ENCODE results near the gene SHLD2. TPM values are rescaled to one million over a fixed set of nuclear protein-coding genes. Genes with fewer than 3 reads are reported as not detected.
"Not testable (repeated sequence)": the region's sequence is repeated elsewhere in the genome, so short reads cannot be mapped to it uniquely, and the experiment has no call there.

Gene SHLD2
- total RNA-seq, 1 experiment from 2014 or later = 27.6 TPM

DNA sequence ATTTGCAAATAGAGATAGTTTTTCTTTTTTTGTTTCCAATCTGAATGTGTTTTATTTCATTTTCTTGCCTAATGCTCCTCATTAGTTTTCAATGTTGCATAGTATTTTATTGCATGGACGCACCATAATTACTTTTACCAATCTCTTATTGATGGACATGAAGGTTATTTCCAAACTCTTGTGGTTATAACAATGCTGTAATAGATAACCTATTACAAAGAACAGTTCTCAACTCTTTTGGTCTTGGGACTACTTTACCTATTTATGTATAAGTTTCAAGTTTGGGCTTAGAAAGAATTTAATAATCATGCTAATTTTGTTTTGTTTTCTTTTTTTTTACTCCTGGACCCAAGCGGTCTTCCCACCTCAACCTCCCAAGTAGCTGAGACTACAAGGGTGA, 7.0 kb downstream of the SHLD2 start:
- ATAC-seq = no peak
- POLR2A ChIA-PET = no interaction called here
- H3K9me3 Mint-ChIP-seq = no peaks in the 10 kb centered on the region
- TF ChIP-seq JAZF1 (CRISPR knock-in tag; IDR thresholded peaks at IDR 0.05) = no peak
- TF ChIP-seq GRHL2 (CRISPR knock-in tag; IDR thresholded peaks at IDR 0.05; ENCODE audit: insufficient replicate concordance, severe bottlenecking) = no peak
- TF ChIP-seq, protein P1, sequence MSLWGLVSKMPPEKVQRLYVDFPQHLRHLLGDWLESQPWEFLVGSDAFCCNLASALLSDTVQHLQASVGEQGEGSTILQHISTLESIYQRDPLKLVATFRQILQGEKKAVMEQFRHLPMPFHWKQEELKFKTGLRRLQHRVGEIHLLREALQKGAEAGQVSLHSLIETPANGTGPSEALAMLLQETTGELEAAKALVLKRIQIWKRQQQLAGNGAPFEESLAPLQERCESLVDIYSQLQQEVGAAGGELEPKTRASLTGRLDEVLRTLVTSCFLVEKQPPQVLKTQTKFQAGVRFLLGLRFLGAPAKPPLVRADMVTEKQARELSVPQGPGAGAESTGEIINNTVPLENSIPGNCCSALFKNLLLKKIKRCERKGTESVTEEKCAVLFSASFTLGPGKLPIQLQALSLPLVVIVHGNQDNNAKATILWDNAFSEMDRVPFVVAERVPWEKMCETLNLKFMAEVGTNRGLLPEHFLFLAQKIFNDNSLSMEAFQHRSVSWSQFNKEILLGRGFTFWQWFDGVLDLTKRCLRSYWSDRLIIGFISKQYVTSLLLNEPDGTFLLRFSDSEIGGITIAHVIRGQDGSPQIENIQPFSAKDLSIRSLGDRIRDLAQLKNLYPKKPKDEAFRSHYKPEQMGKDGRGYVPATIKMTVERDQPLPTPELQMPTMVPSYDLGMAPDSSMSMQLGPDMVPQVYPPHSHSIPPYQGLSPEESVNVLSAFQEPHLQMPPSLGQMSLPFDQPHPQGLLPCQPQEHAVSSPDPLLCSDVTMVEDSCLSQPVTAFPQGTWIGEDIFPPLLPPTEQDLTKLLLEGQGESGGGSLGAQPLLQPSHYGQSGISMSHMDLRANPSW (CRISPR knock-in tag; conservative IDR thresholded peaks at IDR 0.05; ENCODE audit: low read depth) = no peak
- TF ChIP-seq, protein P2, sequence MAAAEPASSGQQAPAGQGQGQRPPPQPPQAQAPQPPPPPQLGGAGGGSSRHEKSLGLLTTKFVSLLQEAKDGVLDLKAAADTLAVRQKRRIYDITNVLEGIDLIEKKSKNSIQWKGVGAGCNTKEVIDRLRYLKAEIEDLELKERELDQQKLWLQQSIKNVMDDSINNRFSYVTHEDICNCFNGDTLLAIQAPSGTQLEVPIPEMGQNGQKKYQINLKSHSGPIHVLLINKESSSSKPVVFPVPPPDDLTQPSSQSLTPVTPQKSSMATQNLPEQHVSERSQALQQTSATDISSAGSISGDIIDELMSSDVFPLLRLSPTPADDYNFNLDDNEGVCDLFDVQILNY (CRISPR knock-in tag; IDR thresholded peaks at IDR 0.05) = no peak
- no peak for TF ChIP-seq ZNF263 (CRISPR knock-in tag; IDR thresholded peaks at IDR 0.05; ENCODE audit: low read depth)
- TF ChIP-seq, protein P3, sequence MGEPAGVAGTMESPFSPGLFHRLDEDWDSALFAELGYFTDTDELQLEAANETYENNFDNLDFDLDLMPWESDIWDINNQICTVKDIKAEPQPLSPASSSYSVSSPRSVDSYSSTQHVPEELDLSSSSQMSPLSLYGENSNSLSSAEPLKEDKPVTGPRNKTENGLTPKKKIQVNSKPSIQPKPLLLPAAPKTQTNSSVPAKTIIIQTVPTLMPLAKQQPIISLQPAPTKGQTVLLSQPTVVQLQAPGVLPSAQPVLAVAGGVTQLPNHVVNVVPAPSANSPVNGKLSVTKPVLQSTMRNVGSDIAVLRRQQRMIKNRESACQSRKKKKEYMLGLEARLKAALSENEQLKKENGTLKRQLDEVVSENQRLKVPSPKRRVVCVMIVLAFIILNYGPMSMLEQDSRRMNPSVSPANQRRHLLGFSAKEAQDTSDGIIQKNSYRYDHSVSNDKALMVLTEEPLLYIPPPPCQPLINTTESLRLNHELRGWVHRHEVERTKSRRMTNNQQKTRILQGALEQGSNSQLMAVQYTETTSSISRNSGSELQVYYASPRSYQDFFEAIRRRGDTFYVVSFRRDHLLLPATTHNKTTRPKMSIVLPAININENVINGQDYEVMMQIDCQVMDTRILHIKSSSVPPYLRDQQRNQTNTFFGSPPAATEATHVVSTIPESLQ (CRISPR knock-in tag; IDR thresholded peaks at IDR 0.05) = no peak
- no peak for TF ChIP-seq TP53 (CRISPR knock-in tag; IDR thresholded peaks at IDR 0.05)
- TF ChIP-seq ZNF219 (CRISPR knock-in tag; IDR thresholded peaks at IDR 0.05; ENCODE audit: borderline replicate concordance) = no peak
- H3K4me1 Mint-ChIP-seq = no peaks in the 10 kb centered on the region
- H3K27me3 Mint-ChIP-seq (ENCODE audit: low read depth) = no peaks in the 10 kb centered on the region
- CTCF ChIA-PET = no interaction called here
- H3K4me3 Mint-ChIP-seq = no peak overlapping the region
- peaks cover 20% of the 10 kb centered on the region for H3K36me3 Mint-ChIP-seq
- no peak for DNase-seq (ENCODE audit: low spot score)
- no peak overlapping the region for H3K27ac Mint-ChIP-seq

DNA sequence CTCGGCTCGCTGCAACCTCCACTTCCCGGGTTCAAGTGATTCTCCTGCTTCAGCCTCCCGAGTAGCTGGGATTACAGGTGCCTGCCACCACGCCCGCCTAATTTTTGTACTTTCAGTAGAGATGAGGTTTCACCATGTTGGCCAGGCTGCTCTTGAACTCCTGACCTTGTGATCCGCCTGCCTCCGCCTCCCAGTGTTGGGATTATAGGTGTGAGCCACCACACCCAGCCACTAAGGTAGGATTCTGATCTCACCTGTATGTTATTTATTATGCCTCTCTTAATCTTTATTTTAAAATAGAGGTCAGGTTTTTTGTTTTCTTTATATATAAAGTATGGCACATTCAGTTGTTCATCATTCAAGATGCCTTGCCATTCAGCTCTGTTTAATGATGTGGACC, 9.7 kb downstream of the SHLD2 start:
- peaks cover 35% of the 10 kb centered on the region for H3K36me3 Mint-ChIP-seq
- H3K27me3 Mint-ChIP-seq (ENCODE audit: low read depth); CTCF ChIA-PET; ATAC-seq; DNase-seq (ENCODE audit: low spot score); H3K27ac Mint-ChIP-seq; H3K4me3 Mint-ChIP-seq; H3K9me3 Mint-ChIP-seq; H3K4me1 Mint-ChIP-seq: not testable (repeated sequence)
- POLR2A ChIA-PET = interaction anchor here (0.7 kb wide), 1 partner anchor 440 kb away, joined by 3 read pairs; no protein-coding TSS in a partner anchor

DNA sequence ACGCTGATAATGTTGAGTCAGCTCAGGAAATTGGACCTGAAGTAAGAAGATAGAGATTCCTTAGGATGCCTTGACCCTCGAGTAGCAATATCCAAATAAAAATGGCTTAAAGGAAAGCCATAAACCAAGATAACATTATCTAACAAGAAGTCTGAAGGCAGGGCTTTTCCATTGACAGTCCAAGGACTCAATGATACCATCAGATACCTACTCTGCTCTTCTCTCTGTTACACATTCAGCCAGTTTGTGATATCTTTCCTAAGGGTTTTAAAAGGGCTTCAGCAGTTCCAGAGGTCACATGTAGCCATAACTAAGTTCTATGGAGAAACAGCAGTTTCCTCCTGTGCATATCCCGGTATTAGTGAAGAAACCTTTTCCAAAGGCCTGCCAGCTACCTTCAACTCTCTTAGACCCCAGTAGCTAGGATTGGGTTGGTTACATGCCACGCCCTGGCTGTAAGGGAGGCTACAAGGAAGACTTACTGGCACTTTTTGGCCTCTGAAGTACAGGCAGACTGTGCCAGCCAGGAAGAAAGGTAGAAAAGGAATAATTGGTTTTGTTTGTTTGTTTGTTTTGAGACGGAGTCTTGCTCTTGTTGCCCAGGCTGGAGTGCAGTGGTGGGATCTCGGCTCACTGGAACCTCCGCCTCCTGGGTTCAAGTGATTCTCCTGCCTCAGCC, 10.6 kb downstream of the SHLD2 start:
- Mint-ChIP-seq H3K36me3 (peaks cover 37% of the 10 kb centered on the region), H3K27ac (peak overlapping the region; percentile 17; the same call in 1 of the 2 replicates), H3K9me3 (no peaks in the 10 kb centered on the region), H3K4me3 (no peak overlapping the region), H3K4me1 (no peaks in the 10 kb centered on the region), H3K27me3 (ENCODE audit: low read depth) (no peaks in the 10 kb centered on the region)
- ATAC-seq (no peak), DNase-seq (ENCODE audit: low spot score) (no peak)
- ChIA-PET POLR2A (no interaction called here), CTCF (no interaction called here)
- TF ChIP-seq ZNF671 (CRISPR knock-in tag; IDR thresholded peaks at IDR 0.05) (no peak), ATF1 (CRISPR knock-in tag; IDR thresholded peaks at IDR 0.05) (no peak), EMX1 (CRISPR knock-in tag; IDR thresholded peaks at IDR 0.05) (no peak), PRRX2 (CRISPR knock-in tag; IDR thresholded peaks at IDR 0.05) (no peak), ZNF219 (CRISPR knock-in tag; IDR thresholded peaks at IDR 0.05; ENCODE audit: borderline replicate concordance) (no peak), KAT7 (CRISPR knock-in tag; IDR thresholded peaks at IDR 0.05; ENCODE audit: borderline replicate concordance) (no peak), FOXK1 (CRISPR knock-in tag; IDR thresholded peaks at IDR 0.05) (no peak), ZNF121 (CRISPR knock-in tag; IDR thresholded peaks at IDR 0.05) (no peak)
- TF ChIP-seq, protein P4, sequence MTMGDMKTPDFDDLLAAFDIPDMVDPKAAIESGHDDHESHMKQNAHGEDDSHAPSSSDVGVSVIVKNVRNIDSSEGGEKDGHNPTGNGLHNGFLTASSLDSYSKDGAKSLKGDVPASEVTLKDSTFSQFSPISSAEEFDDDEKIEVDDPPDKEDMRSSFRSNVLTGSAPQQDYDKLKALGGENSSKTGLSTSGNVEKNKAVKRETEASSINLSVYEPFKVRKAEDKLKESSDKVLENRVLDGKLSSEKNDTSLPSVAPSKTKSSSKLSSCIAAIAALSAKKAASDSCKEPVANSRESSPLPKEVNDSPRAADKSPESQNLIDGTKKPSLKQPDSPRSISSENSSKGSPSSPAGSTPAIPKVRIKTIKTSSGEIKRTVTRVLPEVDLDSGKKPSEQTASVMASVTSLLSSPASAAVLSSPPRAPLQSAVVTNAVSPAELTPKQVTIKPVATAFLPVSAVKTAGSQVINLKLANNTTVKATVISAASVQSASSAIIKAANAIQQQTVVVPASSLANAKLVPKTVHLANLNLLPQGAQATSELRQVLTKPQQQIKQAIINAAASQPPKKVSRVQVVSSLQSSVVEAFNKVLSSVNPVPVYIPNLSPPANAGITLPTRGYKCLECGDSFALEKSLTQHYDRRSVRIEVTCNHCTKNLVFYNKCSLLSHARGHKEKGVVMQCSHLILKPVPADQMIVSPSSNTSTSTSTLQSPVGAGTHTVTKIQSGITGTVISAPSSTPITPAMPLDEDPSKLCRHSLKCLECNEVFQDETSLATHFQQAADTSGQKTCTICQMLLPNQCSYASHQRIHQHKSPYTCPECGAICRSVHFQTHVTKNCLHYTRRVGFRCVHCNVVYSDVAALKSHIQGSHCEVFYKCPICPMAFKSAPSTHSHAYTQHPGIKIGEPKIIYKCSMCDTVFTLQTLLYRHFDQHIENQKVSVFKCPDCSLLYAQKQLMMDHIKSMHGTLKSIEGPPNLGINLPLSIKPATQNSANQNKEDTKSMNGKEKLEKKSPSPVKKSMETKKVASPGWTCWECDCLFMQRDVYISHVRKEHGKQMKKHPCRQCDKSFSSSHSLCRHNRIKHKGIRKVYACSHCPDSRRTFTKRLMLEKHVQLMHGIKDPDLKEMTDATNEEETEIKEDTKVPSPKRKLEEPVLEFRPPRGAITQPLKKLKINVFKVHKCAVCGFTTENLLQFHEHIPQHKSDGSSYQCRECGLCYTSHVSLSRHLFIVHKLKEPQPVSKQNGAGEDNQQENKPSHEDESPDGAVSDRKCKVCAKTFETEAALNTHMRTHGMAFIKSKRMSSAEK (CRISPR knock-in tag; IDR thresholded peaks at IDR 0.05; ENCODE audit: borderline replicate concordance) = no peak
- TF ChIP-seq, protein P5, sequence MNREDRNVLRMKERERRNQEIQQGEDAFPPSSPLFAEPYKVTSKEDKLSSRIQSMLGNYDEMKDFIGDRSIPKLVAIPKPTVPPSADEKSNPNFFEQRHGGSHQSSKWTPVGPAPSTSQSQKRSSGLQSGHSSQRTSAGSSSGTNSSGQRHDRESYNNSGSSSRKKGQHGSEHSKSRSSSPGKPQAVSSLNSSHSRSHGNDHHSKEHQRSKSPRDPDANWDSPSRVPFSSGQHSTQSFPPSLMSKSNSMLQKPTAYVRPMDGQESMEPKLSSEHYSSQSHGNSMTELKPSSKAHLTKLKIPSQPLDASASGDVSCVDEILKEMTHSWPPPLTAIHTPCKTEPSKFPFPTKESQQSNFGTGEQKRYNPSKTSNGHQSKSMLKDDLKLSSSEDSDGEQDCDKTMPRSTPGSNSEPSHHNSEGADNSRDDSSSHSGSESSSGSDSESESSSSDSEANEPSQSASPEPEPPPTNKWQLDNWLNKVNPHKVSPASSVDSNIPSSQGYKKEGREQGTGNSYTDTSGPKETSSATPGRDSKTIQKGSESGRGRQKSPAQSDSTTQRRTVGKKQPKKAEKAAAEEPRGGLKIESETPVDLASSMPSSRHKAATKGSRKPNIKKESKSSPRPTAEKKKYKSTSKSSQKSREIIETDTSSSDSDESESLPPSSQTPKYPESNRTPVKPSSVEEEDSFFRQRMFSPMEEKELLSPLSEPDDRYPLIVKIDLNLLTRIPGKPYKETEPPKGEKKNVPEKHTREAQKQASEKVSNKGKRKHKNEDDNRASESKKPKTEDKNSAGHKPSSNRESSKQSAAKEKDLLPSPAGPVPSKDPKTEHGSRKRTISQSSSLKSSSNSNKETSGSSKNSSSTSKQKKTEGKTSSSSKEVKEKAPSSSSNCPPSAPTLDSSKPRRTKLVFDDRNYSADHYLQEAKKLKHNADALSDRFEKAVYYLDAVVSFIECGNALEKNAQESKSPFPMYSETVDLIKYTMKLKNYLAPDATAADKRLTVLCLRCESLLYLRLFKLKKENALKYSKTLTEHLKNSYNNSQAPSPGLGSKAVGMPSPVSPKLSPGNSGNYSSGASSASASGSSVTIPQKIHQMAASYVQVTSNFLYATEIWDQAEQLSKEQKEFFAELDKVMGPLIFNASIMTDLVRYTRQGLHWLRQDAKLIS (CRISPR knock-in tag; IDR thresholded peaks at IDR 0.05; ENCODE audit: borderline replicate concordance) = no peak

All from WTC11 (cell line).